Fibroblast of gingiva (primary cell): ENCODE measurements around the gene CYB561.

Experiments used
- DNase-seq: peaks from one replicate; pipeline ENCODE4 v3.0.0-alpha.2; 2011; ENCODE audit warnings: low read depth

Gene CYB561

GRCh38 chr17:63407741-63408330 lies 38.3 kb downstream of the CYB561 start:
- DNase-seq, result no peak

GRCh38 chr17:63406689-63407330 lies 39.3 kb downstream of the CYB561 start:
- DNase-seq, result peak; percentile 81

GRCh38 chr17:63405741-63406261 lies 40.3 kb downstream of the CYB561 start:
- peak; percentile 76 for DNase-seq

- no peak for DNase-seq
Observed at GRCh38 chr17:63405020-63405419, 41.1 kb downstream of the CYB561 start.

GRCh38 chr17:63402431-63403212 lies 43.5 kb downstream of the CYB561 start:
- peak; percentile 54 for DNase-seq

DNA sequence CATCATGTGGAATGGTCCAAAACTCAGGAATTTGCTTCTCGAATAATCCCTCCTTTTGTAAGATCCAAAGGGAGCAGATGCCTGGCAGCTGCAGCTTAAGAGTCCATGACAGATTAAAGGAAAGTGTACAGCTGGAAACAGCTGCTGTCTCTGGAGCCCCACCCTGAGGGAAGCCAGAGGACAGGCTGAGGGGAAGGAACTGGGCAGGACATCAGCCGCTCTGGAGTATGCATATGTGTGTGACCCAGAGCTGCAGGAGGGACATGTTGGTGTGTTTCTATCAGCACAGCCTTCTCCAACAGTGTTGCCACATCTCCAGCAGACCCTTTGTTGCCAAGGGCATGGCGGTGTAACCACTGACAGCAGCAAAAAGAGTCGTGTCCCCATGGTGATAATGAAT lies 46.2 kb downstream of the CYB561 start:
- peak; percentile 65 for DNase-seq

DNA sequence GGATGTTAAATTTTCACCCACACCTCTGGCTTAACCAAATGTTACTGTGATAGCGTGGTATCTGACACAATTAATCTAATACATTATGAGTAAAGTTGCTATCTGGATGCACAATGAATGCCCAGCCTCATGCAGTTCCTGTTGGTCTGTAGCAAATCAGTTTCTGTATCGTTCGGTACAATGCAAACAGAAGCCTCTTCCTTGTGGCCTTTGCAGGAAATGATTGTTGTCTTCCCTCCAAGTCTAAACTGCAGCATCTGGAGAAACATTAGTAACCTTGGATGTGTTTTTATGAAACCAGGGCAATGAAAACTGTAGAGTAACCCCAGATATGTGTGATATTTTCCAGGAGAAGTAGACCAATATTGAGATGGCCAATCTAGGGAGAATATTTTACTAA lies 46.8 kb downstream of the CYB561 start:
- DNase-seq, result peak; percentile 80

GRCh38 chr17:63398680-63399079 lies 47.4 kb downstream of the CYB561 start:
- peak; percentile 9 for DNase-seq

DNA sequence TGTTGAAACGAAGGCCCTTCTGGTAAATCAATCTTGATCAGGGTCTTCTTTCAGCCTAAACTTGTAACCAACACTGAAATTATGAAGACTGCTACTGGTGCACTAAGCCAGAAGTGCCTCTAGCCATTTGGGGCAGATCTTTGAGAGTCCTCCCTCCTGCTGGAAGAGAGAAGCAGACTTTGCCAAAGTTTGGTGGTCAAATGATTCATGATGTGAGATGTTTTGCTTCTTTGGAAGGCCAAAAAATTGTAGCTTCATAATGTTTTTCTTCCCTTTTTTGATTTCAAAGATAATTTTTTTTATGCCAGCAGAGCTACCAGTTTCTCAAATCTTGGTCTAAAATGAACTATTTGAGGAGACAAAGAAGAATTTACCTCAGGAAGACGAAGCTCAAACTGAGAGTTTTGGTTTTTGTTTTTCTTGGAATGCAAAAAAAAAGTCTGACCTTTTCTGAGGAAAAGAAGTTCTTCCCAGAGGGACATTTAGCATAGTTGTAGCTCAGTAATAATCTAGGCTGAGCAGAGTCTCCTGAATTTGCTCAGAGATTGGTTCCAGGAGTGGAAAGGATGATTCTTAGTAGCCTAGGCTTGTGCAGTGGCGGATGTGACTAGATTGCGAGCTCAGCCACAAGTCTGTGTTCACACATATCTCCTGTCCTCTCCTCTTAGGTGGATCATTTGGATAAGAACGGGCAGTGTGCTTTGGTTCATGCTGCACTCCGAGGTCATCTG lies 50.9 kb downstream of the CYB561 start:
- peak; percentile 79 for DNase-seq

DNA sequence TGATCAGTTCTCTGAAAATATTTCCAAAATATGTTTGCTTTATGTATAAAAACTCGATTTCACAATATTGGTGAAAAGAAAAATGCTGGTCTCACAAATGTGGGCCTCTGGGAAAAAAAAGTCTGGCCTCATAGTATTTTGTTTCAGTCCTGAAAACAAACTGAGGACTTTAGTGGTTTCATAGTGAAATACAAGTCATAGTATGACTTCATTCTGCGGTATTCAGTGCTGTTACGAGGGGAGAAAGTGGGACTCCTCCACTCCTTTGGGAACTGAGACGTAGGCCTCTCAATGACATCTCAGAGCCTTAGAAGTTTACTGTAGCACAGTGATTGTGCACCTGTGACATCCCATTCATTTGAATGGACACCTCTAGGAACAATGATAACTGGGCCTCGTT lies 56.0 kb downstream of the CYB561 start:
- DNase-seq, result peak; percentile 52

DNA sequence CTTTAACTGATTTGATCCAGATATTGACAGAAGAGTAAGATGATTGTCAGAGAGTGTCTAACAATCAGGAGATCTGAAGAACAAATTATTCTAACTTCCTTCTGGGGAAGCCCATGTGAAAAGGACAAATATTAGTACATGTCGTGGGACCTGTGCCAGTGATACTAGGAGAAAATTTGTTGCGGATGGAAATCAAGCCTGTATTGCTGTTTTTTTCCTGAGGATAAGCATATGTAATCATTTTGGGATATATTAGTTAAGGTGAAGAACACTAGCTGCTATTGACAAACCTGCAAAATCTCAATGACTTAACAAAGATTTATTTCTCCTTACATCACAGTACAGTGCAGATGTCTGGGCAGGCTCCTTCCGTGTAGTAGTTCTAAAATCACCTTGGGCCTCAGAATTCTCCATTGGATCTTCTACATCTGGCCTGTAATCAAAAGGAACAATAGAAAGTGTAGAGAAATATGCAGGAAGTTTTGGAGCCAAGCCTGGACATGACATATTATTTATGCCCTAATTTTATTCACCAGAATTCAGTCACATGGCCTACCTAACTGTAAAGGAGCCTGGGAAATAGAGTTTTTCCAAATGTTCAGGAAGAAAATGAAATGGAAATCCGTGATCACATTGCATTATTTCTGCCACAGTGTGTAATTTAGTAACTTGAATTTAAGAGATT lies 58.3 kb downstream of the CYB561 start:
- no peak for DNase-seq

- no peak for DNase-seq
Observed at GRCh38 chr17:63382826-63383225, 63.3 kb downstream of the CYB561 start.
